HL-60 (cell line): Measurements from ENCODE around the gene PRRX1.

Experiments used
- DNase-seq, 2 experiments: peaks; one replicate each; pipeline ENCODE4 v3.0.0-alpha.2; 2010 to 2020; ENCODE audit warnings: low read depth in 1 of 2, low spot score in 1 of 2
- H3K27ac ChIP-seq: fragments of 250-450 bp; sonication (Bioruptor Pico); replicated peaks from 2 replicates; pipeline ENCODE4 v1.5.1; 2020; ENCODE audit warnings: mild to moderate bottlenecking, moderate library complexity
- H3K27me3 ChIP-seq: fragments of 250-450 bp; sonication (Bioruptor Pico); 2 replicates; pipeline ENCODE4 v1.5.1; 2021; ENCODE audit warnings: mild to moderate bottlenecking, moderate library complexity; ENCODE audit not compliant: insufficient read depth, poor library complexity, severe bottlenecking
- H3K4me3 ChIP-seq: replicated peaks from 2 replicates; pipeline ENCODE4 v1.5.1; 2011; ENCODE audit warnings: mild to moderate bottlenecking, control low read depth, low read length; ENCODE audit not compliant: insufficient read depth
- CTCF ChIP-seq: IDR thresholded peaks from one replicate; pipeline ENCODE4 v1.5.1; 2011; ENCODE audit warnings: low read length, control low read depth, inconsistent platforms; ENCODE audit not compliant: insufficient read depth
- GABPA ChIP-seq: IDR thresholded peaks from 2 replicates; pipeline ENCODE4 v1.6.1; 2012; ENCODE audit warnings: low read depth
- POLR2AphosphoS5 ChIP-seq: IDR thresholded peaks from 2 replicates; pipeline ENCODE4 v1.6.1; 2012; ENCODE audit warnings: low read depth
- REST ChIP-seq: IDR thresholded peaks from 2 replicates; pipeline ENCODE4 v1.6.1; 2012; ENCODE audit warnings: low read depth; ENCODE audit not compliant: insufficient replicate concordance
- SPI1 ChIP-seq: IDR thresholded peaks from 2 replicates; pipeline ENCODE4 v1.6.1; 2012; ENCODE audit warnings: low read depth, mild to moderate bottlenecking, borderline replicate concordance

The PRRX1 gene

GRCh38 chr1:170776777-170777176 lies 112.8 kb downstream of the PRRX1 start:
- no peak overlapping the region for H3K4me3 ChIP-seq
- DNase-seq = no peak
- no peak overlapping the region for H3K27ac ChIP-seq
- H3K27me3 ChIP-seq = no peaks in the 10 kb centered on the region
- TF ChIP-seq SPI1 (no peak), CTCF (no peak), GABPA (no peak), REST (no peak), POLR2AphosphoS5 (no peak)
